ENCODE data around the gene USP31.
A peak's percentile ranks its signal among the peaks of the same experiment; 100 is the strongest.
"Not testable (repeated sequence)": the region's sequence is repeated elsewhere in the genome, so short reads cannot be mapped to it uniquely, and the experiment has no call there.

USP31 gene

GRCh38 chr16:23148166-23148512, 1.1 kb downstream of the USP31 start:
- Mint-ChIP-seq H3K4me1 (ENCODE audit: low read depth) (peaks cover 32% of the 10 kb centered on the region), H3K27me3 (peaks cover 23% of the 10 kb centered on the region), H3K27ac (peak overlapping the region; percentile 80), H3K9me3 (no peaks in the 10 kb centered on the region), H3K36me3 (ENCODE audit: low read depth) (peaks cover 7% of the 10 kb centered on the region), H3K4me3 (peak overlapping the region; percentile 92)
- intact Hi-C loops (cut with micrococcal nuclease): no loop called here

GRCh38 chr16:23147666-23148065, 1.6 kb downstream of the USP31 start:
- intact Hi-C loops (cut with micrococcal nuclease): no loop called here
- Mint-ChIP-seq H3K36me3 (ENCODE audit: low read depth) (peaks cover 7% of the 10 kb centered on the region), H3K27me3 (peaks cover 20% of the 10 kb centered on the region), H3K27ac (no peak overlapping the region), H3K4me1 (ENCODE audit: low read depth) (peaks cover 32% of the 10 kb centered on the region), H3K9me3 (no peaks in the 10 kb centered on the region), H3K4me3 (no peak overlapping the region)

GRCh38 chr16:23146877-23147601, 2.2 kb downstream of the USP31 start:
- H3K27me3 Mint-ChIP-seq: peaks cover 14% of the 10 kb centered on the region
- no peaks in the 10 kb centered on the region for H3K9me3 Mint-ChIP-seq
- peaks cover 32% of the 10 kb centered on the region for H3K4me1 Mint-ChIP-seq (ENCODE audit: low read depth)
- H3K36me3 Mint-ChIP-seq (ENCODE audit: low read depth): peaks cover 7% of the 10 kb centered on the region
- no peak overlapping the region for H3K27ac Mint-ChIP-seq
- intact Hi-C loops (cut with micrococcal nuclease): no loop called here
- H3K4me3 Mint-ChIP-seq: no peak overlapping the region

GRCh38 chr16:23145608-23146007, 3.6 kb downstream of the USP31 start:
- Mint-ChIP-seq H3K27ac (no peak overlapping the region), H3K36me3 (ENCODE audit: low read depth) (peaks cover 7% of the 10 kb centered on the region), H3K9me3 (no peaks in the 10 kb centered on the region), H3K4me3 (no peak overlapping the region), H3K27me3 (peaks cover 6% of the 10 kb centered on the region), H3K4me1 (ENCODE audit: low read depth) (peaks cover 32% of the 10 kb centered on the region)
- intact Hi-C loops (cut with micrococcal nuclease): no loop called here

- peaks cover 7% of the 10 kb centered on the region for H3K36me3 Mint-ChIP-seq (ENCODE audit: low read depth)
- H3K4me1 Mint-ChIP-seq (ENCODE audit: low read depth): peaks cover 32% of the 10 kb centered on the region
- no peak overlapping the region for H3K4me3 Mint-ChIP-seq
- H3K27ac Mint-ChIP-seq: no peak overlapping the region
- peaks cover 4% of the 10 kb centered on the region for H3K27me3 Mint-ChIP-seq
- no peaks in the 10 kb centered on the region for H3K9me3 Mint-ChIP-seq
- intact Hi-C loops (cut with micrococcal nuclease): no loop called here
These were observed 4.1 kb downstream of the USP31 start for GRCh38 chr16:23145186-23145585.

- H3K27me3 Mint-ChIP-seq; H3K9me3 Mint-ChIP-seq; H3K36me3 Mint-ChIP-seq (ENCODE audit: low read depth); H3K4me3 Mint-ChIP-seq; H3K27ac Mint-ChIP-seq; intact Hi-C loops (cut with micrococcal nuclease): not testable (repeated sequence)
- H3K4me1 Mint-ChIP-seq (ENCODE audit: low read depth): peaks cover 25% of the 10 kb centered on the region
These were observed 4.9 kb downstream of the USP31 start for GRCh38 chr16:23144393-23144792.

GRCh38 chr16:23143391-23143790, 5.9 kb downstream of the USP31 start:
- H3K4me3 Mint-ChIP-seq: no peak overlapping the region
- peaks cover 23% of the 10 kb centered on the region for H3K4me1 Mint-ChIP-seq (ENCODE audit: low read depth)
- peaks cover 8% of the 10 kb centered on the region for H3K36me3 Mint-ChIP-seq (ENCODE audit: low read depth)

GRCh38 chr16:23141959-23142740, 7.1 kb downstream of the USP31 start:
- Mint-ChIP-seq H3K27ac (no peak overlapping the region), H3K4me1 (ENCODE audit: low read depth) (peaks cover 13% of the 10 kb centered on the region), H3K27me3 (no peaks in the 10 kb centered on the region), H3K36me3 (ENCODE audit: low read depth) (peaks cover 12% of the 10 kb centered on the region), H3K9me3 (no peaks in the 10 kb centered on the region), H3K4me3 (no peak overlapping the region)
- intact Hi-C loops (cut with micrococcal nuclease): no loop called here

More at GRCh38 chr16:23143391-23143790, 5.9 kb downstream of the USP31 start:
- H3K27me3 Mint-ChIP-seq: no peaks in the 10 kb centered on the region
- no peak overlapping the region for H3K27ac Mint-ChIP-seq
- no peaks in the 10 kb centered on the region for H3K9me3 Mint-ChIP-seq
- intact Hi-C loops (cut with micrococcal nuclease): no loop called here

GRCh38 chr16:23141500-23141899, 7.8 kb downstream of the USP31 start:
- H3K27me3 Mint-ChIP-seq: no peaks in the 10 kb centered on the region
- H3K9me3 Mint-ChIP-seq: no peaks in the 10 kb centered on the region
- peaks cover 9% of the 10 kb centered on the region for H3K4me1 Mint-ChIP-seq (ENCODE audit: low read depth)
- intact Hi-C loops (cut with micrococcal nuclease): no loop called here
- no peak overlapping the region for H3K4me3 Mint-ChIP-seq
- peaks cover 15% of the 10 kb centered on the region for H3K36me3 Mint-ChIP-seq (ENCODE audit: low read depth)
- no peak overlapping the region for H3K27ac Mint-ChIP-seq

GRCh38 chr16:23141033-23141432, 8.2 kb downstream of the USP31 start:
- Mint-ChIP-seq H3K4me3 (no peak overlapping the region), H3K4me1 (ENCODE audit: low read depth) (peaks cover 9% of the 10 kb centered on the region), H3K36me3 (ENCODE audit: low read depth) (peaks cover 15% of the 10 kb centered on the region), H3K9me3 (peaks cover 2% of the 10 kb centered on the region), H3K27ac (no peak overlapping the region), H3K27me3 (no peaks in the 10 kb centered on the region)
- intact Hi-C loops (cut with micrococcal nuclease): no loop called here

GRCh38 chr16:23140107-23140506, 9.1 kb downstream of the USP31 start:
- peaks cover 7% of the 10 kb centered on the region for H3K9me3 Mint-ChIP-seq
- intact Hi-C loops (cut with micrococcal nuclease): no loop called here
- no peak overlapping the region for H3K27ac Mint-ChIP-seq
- H3K36me3 Mint-ChIP-seq (ENCODE audit: low read depth): peaks cover 15% of the 10 kb centered on the region
- no peaks in the 10 kb centered on the region for H3K27me3 Mint-ChIP-seq
- H3K4me1 Mint-ChIP-seq (ENCODE audit: low read depth): peaks cover 5% of the 10 kb centered on the region
- H3K4me3 Mint-ChIP-seq: no peak overlapping the region

GRCh38 chr16:23137818-23138217, 11.4 kb downstream of the USP31 start:
- H3K36me3 Mint-ChIP-seq (ENCODE audit: low read depth): peaks cover 15% of the 10 kb centered on the region
- H3K4me1 Mint-ChIP-seq (ENCODE audit: low read depth): peaks cover 5% of the 10 kb centered on the region
- H3K4me3 Mint-ChIP-seq: no peak overlapping the region
- H3K27me3 Mint-ChIP-seq: no peaks in the 10 kb centered on the region
- intact Hi-C loops (cut with micrococcal nuclease): no loop called here
- no peak overlapping the region for H3K27ac Mint-ChIP-seq
- peaks cover 7% of the 10 kb centered on the region for H3K9me3 Mint-ChIP-seq

GRCh38 chr16:23137256-23137655, 12.0 kb downstream of the USP31 start:
- intact Hi-C loops (cut with micrococcal nuclease): no loop called here
- H3K4me1 Mint-ChIP-seq (ENCODE audit: low read depth): peaks cover 8% of the 10 kb centered on the region
- H3K36me3 Mint-ChIP-seq (ENCODE audit: low read depth): peaks cover 15% of the 10 kb centered on the region
- no peaks in the 10 kb centered on the region for H3K27me3 Mint-ChIP-seq
- H3K27ac Mint-ChIP-seq: no peak overlapping the region
- H3K9me3 Mint-ChIP-seq: peaks cover 7% of the 10 kb centered on the region
- no peak overlapping the region for H3K4me3 Mint-ChIP-seq

GRCh38 chr16:23134274-23134673, 15.0 kb downstream of the USP31 start:
- intact Hi-C loops (cut with micrococcal nuclease): no loop called here
- Mint-ChIP-seq H3K27ac (no peak overlapping the region), H3K27me3 (no peaks in the 10 kb centered on the region), H3K36me3 (ENCODE audit: low read depth) (peaks cover 15% of the 10 kb centered on the region), H3K4me3 (no peak overlapping the region), H3K4me1 (ENCODE audit: low read depth) (peaks cover 8% of the 10 kb centered on the region), H3K9me3 (peaks cover 7% of the 10 kb centered on the region)

Measured in dendritic cell treated with granulocyte-macrophage colony-stimulating factor and Interleukin-4, amounts not matched to agents 40 ng/mL and 50 ng/mL, for 4 days (primary cell).